Neural progenitor cell (in vitro differentiated cells): ENCODE data around the gene ZBTB20. TPM values are rescaled to one million over a fixed set of nuclear protein-coding genes. Genes with fewer than 3 reads are reported as not detected.

Experiments used
- DNase-seq: peaks from one replicate; pipeline ENCODE4 v3.0.0-alpha.2; 2016; ENCODE audit warnings: low spot score
- H2AFZ ChIP-seq: fragments of 200-600 bp; sonication (generic); replicated peaks from 2 replicates; pipeline ENCODE4 v1.6.1; 2016; ENCODE audit warnings: antibody characterized with exemption
- H3F3A ChIP-seq: fragments of 200-600 bp; sonication (generic); 2 replicates; pipeline ENCODE4 v1.6.1; 2016; ENCODE audit warnings: antibody characterized with exemption, low read depth
- H3K27ac ChIP-seq: fragments of 200-600 bp; sonication (generic); 2 replicates; pipeline ENCODE4 v1.5.1; 2016; ENCODE audit warnings: mild to moderate bottlenecking
- H3K27me3 ChIP-seq: fragments of 200-600 bp; sonication (generic); 2 replicates; pipeline ENCODE4 v1.6.1; 2016; ENCODE audit warnings: mild to moderate bottlenecking, moderate library complexity
- H3K36me3 ChIP-seq: fragments of 200-600 bp; sonication (generic); 2 replicates; pipeline ENCODE4 v1.5.1; 2016
- H3K4me1 ChIP-seq: fragments of 200-600 bp; sonication (generic); 2 replicates; pipeline ENCODE4 v1.6.1; 2016; ENCODE audit warnings: mixed run types
- H3K4me2 ChIP-seq: fragments of 200-600 bp; sonication (generic); 2 replicates; pipeline ENCODE4 v1.6.1; 2016
- H3K4me3 ChIP-seq: fragments of 200-600 bp; sonication (generic); 2 replicates; pipeline ENCODE4 v1.5.1; 2016
- H3K79me2 ChIP-seq: fragments of 200-600 bp; sonication (generic); 2 replicates; pipeline ENCODE4 v1.6.1; 2016; ENCODE audit warnings: low read depth
- H3K9ac ChIP-seq: fragments of 200-600 bp; sonication (generic); 2 replicates; pipeline ENCODE4 v1.6.1; 2016
- H3K9me3 ChIP-seq: fragments of 200-600 bp; sonication (generic); 2 replicates; pipeline ENCODE4 v1.5.1; 2016; ENCODE audit warnings: low read depth
- H4K20me1 ChIP-seq: fragments of 200-600 bp; sonication (generic); 2 replicates; pipeline ENCODE4 v1.6.1; 2016; ENCODE audit warnings: low read depth
- H3K27ac Mint-ChIP-seq: 3 replicates; pipeline ENCODE4 v1.8.0; 2021; ENCODE audit warnings: mixed read lengths
- H3K27me3 Mint-ChIP-seq: 2 replicates; pipeline ENCODE4 v1.8.0; 2022; ENCODE audit warnings: low read depth, mild to moderate bottlenecking, inconsistent platforms, moderate library complexity, mixed read lengths; ENCODE audit not compliant: insufficient read depth
- H3K36me3 Mint-ChIP-seq: 3 replicates; pipeline ENCODE4 v1.8.0; 2021; ENCODE audit warnings: mixed read lengths
- H3K4me1 Mint-ChIP-seq: 3 replicates; pipeline ENCODE4 v1.8.0; 2021; ENCODE audit warnings: mixed read lengths
- H3K4me3 Mint-ChIP-seq: 3 replicates; pipeline ENCODE4 v1.8.0; 2021; ENCODE audit warnings: mild to moderate bottlenecking, moderate library complexity, mixed read lengths
- H3K9me3 Mint-ChIP-seq: 3 replicates; pipeline ENCODE4 v1.8.0; 2020; ENCODE audit warnings: mixed read lengths
- CTCF ChIP-seq: fragments of 200-600 bp; sonication (generic); IDR thresholded peaks from 2 replicates; pipeline ENCODE4 v1.5.1; 2017; ENCODE audit warnings: antibody characterized with exemption, mild to moderate bottlenecking
- EZH2 ChIP-seq: fragments of 200-600 bp; sonication (generic); IDR thresholded peaks from 2 replicates; pipeline ENCODE4 v1.6.1; 2017; ENCODE audit warnings: antibody characterized with exemption, mild to moderate bottlenecking, moderate library complexity
- EZH2phosphoT487 ChIP-seq: fragments of 200-600 bp; sonication (generic); IDR thresholded peaks from 2 replicates; pipeline ENCODE4 v1.6.1; 2017; ENCODE audit warnings: antibody characterized with exemption
- total RNA-seq: library from RNA; depleted of rRNA; stranded (reverse); fragments of >200 nt; gene quantifications from 2 replicates; pipeline ENCODE4 v1.2.3, GENCODE V29; 2015; ENCODE audit warnings: low replicate concordance

ZBTB20 gene
- total RNA-seq, 1 donor from 2014 or later: 1.9 TPM

- no peak overlapping the region for H2AFZ ChIP-seq
- H3K4me1 Mint-ChIP-seq: no peaks in the 10 kb centered on the region
- H3K4me3 Mint-ChIP-seq: no peak overlapping the region
- H3K9me3 ChIP-seq: no peaks in the 10 kb centered on the region
- H3K27ac ChIP-seq: no peak overlapping the region
- no peaks in the 10 kb centered on the region for H3K27me3 Mint-ChIP-seq
- no peak overlapping the region for H3K9ac ChIP-seq
- H3K79me2 ChIP-seq: no peaks in the 10 kb centered on the region
- TF ChIP-seq EZH2phosphoT487 (no peak), EZH2 (no peak), CTCF (no peak)
- no peaks in the 10 kb centered on the region for H3K36me3 ChIP-seq
- no peaks in the 10 kb centered on the region for H3K9me3 Mint-ChIP-seq
- no peaks in the 10 kb centered on the region for H4K20me1 ChIP-seq
- no peaks in the 10 kb centered on the region for H3K27me3 ChIP-seq
- H3K27ac Mint-ChIP-seq: no peak overlapping the region
- DNase-seq: no peak
- no peaks in the 10 kb centered on the region for H3K4me1 ChIP-seq
- no peaks in the 10 kb centered on the region for H3K36me3 Mint-ChIP-seq
- H3K4me2 ChIP-seq: no peak overlapping the region
- no peaks in the 10 kb centered on the region for H3F3A ChIP-seq
- no peak overlapping the region for H3K4me3 ChIP-seq
Observed at GRCh38 chr3:114476511-114476910, 670.6 kb downstream of the ZBTB20 start.

- Histone ChIP-seq H3K36me3 (no peaks in the 10 kb centered on the region), H3K4me3 (no peak overlapping the region), H3K27me3 (no peaks in the 10 kb centered on the region), H3K79me2 (no peaks in the 10 kb centered on the region), H3K4me1 (no peaks in the 10 kb centered on the region), H3K4me2 (no peak overlapping the region), H3K9ac (no peak overlapping the region), H4K20me1 (no peaks in the 10 kb centered on the region), H3F3A (no peaks in the 10 kb centered on the region), H3K9me3 (no peaks in the 10 kb centered on the region), H2AFZ (no peak overlapping the region), H3K27ac (no peak overlapping the region)
- Mint-ChIP-seq H3K4me3 (no peak overlapping the region), H3K36me3 (no peaks in the 10 kb centered on the region), H3K27me3 (no peaks in the 10 kb centered on the region), H3K4me1 (no peaks in the 10 kb centered on the region), H3K9me3 (no peaks in the 10 kb centered on the region), H3K27ac (no peak overlapping the region)
- DNase-seq: no peak
- no peak for TF ChIP-seq EZH2phosphoT487
Observed at GRCh38 chr3:114471478-114471877, 675.6 kb downstream of the ZBTB20 start.

- Histone ChIP-seq H4K20me1 (no peaks in the 10 kb centered on the region), H3F3A (no peaks in the 10 kb centered on the region), H3K4me2 (no peak overlapping the region), H3K9ac (no peak overlapping the region), H3K4me3 (no peak overlapping the region), H3K9me3 (no peaks in the 10 kb centered on the region), H3K36me3 (no peaks in the 10 kb centered on the region), H3K4me1 (peaks cover 13% of the 10 kb centered on the region), H2AFZ (no peak overlapping the region), H3K79me2 (no peaks in the 10 kb centered on the region), H3K27ac (no peak overlapping the region), H3K27me3 (no peaks in the 10 kb centered on the region)
- Mint-ChIP-seq H3K4me3 (no peak overlapping the region), H3K4me1 (peaks cover 4% of the 10 kb centered on the region), H3K36me3 (no peaks in the 10 kb centered on the region), H3K27ac (no peak overlapping the region), H3K27me3 (no peaks in the 10 kb centered on the region), H3K9me3 (no peaks in the 10 kb centered on the region)
- TF ChIP-seq CTCF: no peak
- TF ChIP-seq EZH2: no peak
- no peak for TF ChIP-seq EZH2phosphoT487
- no peak for DNase-seq
Observed at GRCh38 chr3:114469070-114469469, 678.0 kb downstream of the ZBTB20 start.

- Mint-ChIP-seq H3K27ac (no peak overlapping the region), H3K4me3 (no peak overlapping the region), H3K4me1 (peaks cover 4% of the 10 kb centered on the region), H3K9me3 (no peaks in the 10 kb centered on the region), H3K36me3 (no peaks in the 10 kb centered on the region), H3K27me3 (no peaks in the 10 kb centered on the region)
- H3K4me3 ChIP-seq: no peak overlapping the region
- H3K4me1 ChIP-seq: peaks cover 13% of the 10 kb centered on the region
- no peaks in the 10 kb centered on the region for H3F3A ChIP-seq
- H3K27me3 ChIP-seq: no peaks in the 10 kb centered on the region
- H3K9me3 ChIP-seq: no peaks in the 10 kb centered on the region
- no peak overlapping the region for H3K9ac ChIP-seq
- no peaks in the 10 kb centered on the region for H3K79me2 ChIP-seq
- no peaks in the 10 kb centered on the region for H4K20me1 ChIP-seq
- no peak overlapping the region for H3K4me2 ChIP-seq
- no peak for TF ChIP-seq EZH2
- TF ChIP-seq CTCF: no peak
- no peak for TF ChIP-seq EZH2phosphoT487
- DNase-seq: no peak
- H3K27ac ChIP-seq: no peak overlapping the region
- no peaks in the 10 kb centered on the region for H3K36me3 ChIP-seq
- no peak overlapping the region for H2AFZ ChIP-seq
Observed at GRCh38 chr3:114466816-114467215, 680.3 kb downstream of the ZBTB20 start.
